NCI-H1092 (cell line): Measurements from ENCODE around the gene GRAMD1B.
"Not testable (repeated sequence)": the region's sequence is repeated elsewhere in the genome, so short reads cannot be mapped to it uniquely, and the experiment has no call there.

Source experiments
- DNase-seq: peaks from one replicate; lab custom pipeline; 2025; lab: John Stamatoyannopoulos, UW

The GRAMD1B gene

GRCh38 chr11:123443851-123444623 lies 14.0 kb downstream of the GRAMD1B start:
- DNase-seq: no peak

GRCh38 chr11:123448823-123449222 lies 18.8 kb downstream of the GRAMD1B start:
- no peak for DNase-seq

- DNase-seq: no peak
Observed at GRCh38 chr11:123449436-123449835, 19.4 kb downstream of the GRAMD1B start.

- no peak for DNase-seq
Observed at GRCh38 chr11:123450623-123451022, 20.6 kb downstream of the GRAMD1B start.

GRCh38 chr11:123451183-123451781 lies 21.2 kb downstream of the GRAMD1B start:
- no peak for DNase-seq

- no peak for DNase-seq
Observed at GRCh38 chr11:123452794-123453193, 22.7 kb downstream of the GRAMD1B start.

- DNase-seq: no peak
Observed at GRCh38 chr11:123454060-123454651, 24.1 kb downstream of the GRAMD1B start.

GRCh38 chr11:123454796-123455195 lies 24.7 kb downstream of the GRAMD1B start:
- DNase-seq: no peak

GRCh38 chr11:123456448-123456847 lies 26.4 kb downstream of the GRAMD1B start:
- not testable (repeated sequence) for DNase-seq

- DNase-seq: no peak
Observed at GRCh38 chr11:123457187-123457770, 27.2 kb downstream of the GRAMD1B start.

- DNase-seq: no peak
Observed at GRCh38 chr11:123458501-123458900, 28.4 kb downstream of the GRAMD1B start.

- no peak for DNase-seq
Observed at GRCh38 chr11:123460012-123460700, 30.1 kb downstream of the GRAMD1B start.

GRCh38 chr11:123461164-123461563 lies 31.1 kb downstream of the GRAMD1B start:
- DNase-seq: peak; percentile 39

- not testable (repeated sequence) for DNase-seq
Observed at GRCh38 chr11:123465667-123466066, 35.6 kb downstream of the GRAMD1B start.

GRCh38 chr11:123466172-123466571 lies 36.1 kb downstream of the GRAMD1B start:
- not testable (repeated sequence) for DNase-seq

- DNase-seq: no peak
Observed at GRCh38 chr11:123469089-123469488, 39.0 kb downstream of the GRAMD1B start.

GRCh38 chr11:123469586-123469985 lies 39.5 kb downstream of the GRAMD1B start:
- DNase-seq: no peak

- DNase-seq: no peak
Observed at GRCh38 chr11:123470842-123471241, 40.8 kb downstream of the GRAMD1B start.

- DNase-seq: no peak
Observed at GRCh38 chr11:123472236-123472935, 42.3 kb downstream of the GRAMD1B start.

- no peak for DNase-seq
Observed at GRCh38 chr11:123473941-123474677, 44.0 kb downstream of the GRAMD1B start.

- DNase-seq: no peak
Observed at GRCh38 chr11:123474994-123475393, 44.9 kb downstream of the GRAMD1B start.
